GM23248 (cell line): ENCODE results near the gene TCF12.

Source experiments
- EZH2 ChIP-seq: fragments of 200-600 bp; sonication (generic); IDR thresholded peaks from 2 replicates; pipeline ENCODE4 v1.6.1; 2018; ENCODE audit warnings: antibody characterized with exemption, mild to moderate bottlenecking; ENCODE audit not compliant: insufficient read depth, poor library complexity, severe bottlenecking
- EZH2phosphoT487 ChIP-seq: fragments of 200-600 bp; sonication (generic); IDR thresholded peaks from 2 replicates; pipeline ENCODE4 v1.6.1; 2018; ENCODE audit warnings: antibody characterized with exemption, moderate library complexity, mild to moderate bottlenecking, low read depth; ENCODE audit not compliant: insufficient read depth

DNA sequence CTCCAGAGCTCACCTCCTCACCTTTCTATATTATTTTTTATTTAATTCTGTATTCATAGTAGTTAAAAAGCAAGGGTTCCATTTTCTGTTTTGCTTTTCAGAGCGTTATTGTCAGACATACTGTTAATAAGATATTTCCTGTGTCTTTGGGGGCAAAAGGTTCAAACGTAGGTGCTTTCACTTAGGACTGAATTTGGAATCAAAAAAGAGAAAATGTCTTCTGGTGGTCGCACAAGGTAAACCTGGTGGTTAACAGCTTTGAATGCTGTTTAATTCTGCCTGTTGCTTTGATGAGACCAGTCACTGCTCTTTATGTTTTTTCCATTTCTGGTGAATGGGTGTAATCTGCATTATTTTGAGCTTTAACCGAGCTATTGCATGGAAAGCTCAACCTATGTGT is 212.5 kb downstream of the TCF12 start:
- TF ChIP-seq EZH2, result no peak
- no peak for TF ChIP-seq EZH2phosphoT487
